Measurements from ENCODE around the gene JAM3.

DNA sequence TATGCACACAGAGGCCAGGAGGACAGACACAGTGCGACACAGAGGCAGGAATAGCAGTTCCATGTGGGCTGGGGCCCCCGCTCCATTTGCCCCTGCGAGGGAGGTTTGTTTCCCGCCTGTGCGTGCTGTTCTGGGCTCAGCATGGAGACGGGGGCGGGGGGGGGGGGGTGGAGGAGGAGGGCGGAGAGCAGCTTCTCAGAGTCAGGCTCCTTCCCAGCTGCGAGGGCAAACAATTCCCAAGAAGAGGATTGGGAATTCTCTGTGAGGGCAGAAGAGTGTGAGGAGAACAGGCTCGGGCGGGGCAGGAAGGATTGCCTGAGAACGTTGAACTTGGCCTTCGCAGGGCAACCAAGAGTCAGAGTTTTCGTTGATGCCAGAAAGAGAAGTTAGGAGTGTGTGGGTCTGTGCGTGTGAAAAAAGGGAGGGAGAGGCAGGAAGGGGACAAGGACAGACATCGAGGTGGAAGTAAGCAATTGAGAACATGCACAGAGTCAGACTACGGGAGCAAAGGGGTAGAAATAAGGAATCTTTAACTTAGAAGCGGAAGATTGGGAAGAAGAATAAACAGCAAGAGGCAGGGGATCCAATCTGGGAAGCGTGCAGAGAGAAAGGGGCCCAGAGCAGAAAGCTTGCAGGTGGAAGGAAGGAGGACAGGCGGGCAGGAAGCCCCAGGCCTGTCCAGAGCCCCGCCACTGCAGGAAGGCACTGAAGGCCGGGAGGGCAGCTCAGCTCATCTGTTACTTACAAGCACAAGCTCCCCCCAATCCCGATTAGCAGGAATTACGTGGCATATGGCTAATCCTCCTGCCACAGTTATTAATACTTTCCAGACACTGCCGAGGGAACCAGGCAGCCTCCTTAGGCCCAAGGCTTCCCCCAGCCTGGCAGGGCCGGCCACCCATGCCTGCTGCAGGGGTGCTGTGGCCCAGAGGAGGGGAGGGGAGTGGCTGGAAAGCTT, 15.6 kb upstream of the JAM3 start:
- TF ChIP-seq POLR2AphosphoS5 (IDR thresholded peaks at IDR 0.05; ENCODE audit: low read depth) (no peak), GABPA (IDR thresholded peaks at IDR 0.05; ENCODE audit: low read depth) (no peak), SPI1 (IDR thresholded peaks at IDR 0.05; ENCODE audit: borderline replicate concordance, low read depth) (no peak)
- TF ChIP-seq, protein P1, sequence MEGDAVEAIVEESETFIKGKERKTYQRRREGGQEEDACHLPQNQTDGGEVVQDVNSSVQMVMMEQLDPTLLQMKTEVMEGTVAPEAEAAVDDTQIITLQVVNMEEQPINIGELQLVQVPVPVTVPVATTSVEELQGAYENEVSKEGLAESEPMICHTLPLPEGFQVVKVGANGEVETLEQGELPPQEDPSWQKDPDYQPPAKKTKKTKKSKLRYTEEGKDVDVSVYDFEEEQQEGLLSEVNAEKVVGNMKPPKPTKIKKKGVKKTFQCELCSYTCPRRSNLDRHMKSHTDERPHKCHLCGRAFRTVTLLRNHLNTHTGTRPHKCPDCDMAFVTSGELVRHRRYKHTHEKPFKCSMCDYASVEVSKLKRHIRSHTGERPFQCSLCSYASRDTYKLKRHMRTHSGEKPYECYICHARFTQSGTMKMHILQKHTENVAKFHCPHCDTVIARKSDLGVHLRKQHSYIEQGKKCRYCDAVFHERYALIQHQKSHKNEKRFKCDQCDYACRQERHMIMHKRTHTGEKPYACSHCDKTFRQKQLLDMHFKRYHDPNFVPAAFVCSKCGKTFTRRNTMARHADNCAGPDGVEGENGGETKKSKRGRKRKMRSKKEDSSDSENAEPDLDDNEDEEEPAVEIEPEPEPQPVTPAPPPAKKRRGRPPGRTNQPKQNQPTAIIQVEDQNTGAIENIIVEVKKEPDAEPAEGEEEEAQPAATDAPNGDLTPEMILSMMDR (IDR thresholded peaks at IDR 0.05; ENCODE audit: insufficient read depth, low read length), result no peak
- TF ChIP-seq, protein P2, sequence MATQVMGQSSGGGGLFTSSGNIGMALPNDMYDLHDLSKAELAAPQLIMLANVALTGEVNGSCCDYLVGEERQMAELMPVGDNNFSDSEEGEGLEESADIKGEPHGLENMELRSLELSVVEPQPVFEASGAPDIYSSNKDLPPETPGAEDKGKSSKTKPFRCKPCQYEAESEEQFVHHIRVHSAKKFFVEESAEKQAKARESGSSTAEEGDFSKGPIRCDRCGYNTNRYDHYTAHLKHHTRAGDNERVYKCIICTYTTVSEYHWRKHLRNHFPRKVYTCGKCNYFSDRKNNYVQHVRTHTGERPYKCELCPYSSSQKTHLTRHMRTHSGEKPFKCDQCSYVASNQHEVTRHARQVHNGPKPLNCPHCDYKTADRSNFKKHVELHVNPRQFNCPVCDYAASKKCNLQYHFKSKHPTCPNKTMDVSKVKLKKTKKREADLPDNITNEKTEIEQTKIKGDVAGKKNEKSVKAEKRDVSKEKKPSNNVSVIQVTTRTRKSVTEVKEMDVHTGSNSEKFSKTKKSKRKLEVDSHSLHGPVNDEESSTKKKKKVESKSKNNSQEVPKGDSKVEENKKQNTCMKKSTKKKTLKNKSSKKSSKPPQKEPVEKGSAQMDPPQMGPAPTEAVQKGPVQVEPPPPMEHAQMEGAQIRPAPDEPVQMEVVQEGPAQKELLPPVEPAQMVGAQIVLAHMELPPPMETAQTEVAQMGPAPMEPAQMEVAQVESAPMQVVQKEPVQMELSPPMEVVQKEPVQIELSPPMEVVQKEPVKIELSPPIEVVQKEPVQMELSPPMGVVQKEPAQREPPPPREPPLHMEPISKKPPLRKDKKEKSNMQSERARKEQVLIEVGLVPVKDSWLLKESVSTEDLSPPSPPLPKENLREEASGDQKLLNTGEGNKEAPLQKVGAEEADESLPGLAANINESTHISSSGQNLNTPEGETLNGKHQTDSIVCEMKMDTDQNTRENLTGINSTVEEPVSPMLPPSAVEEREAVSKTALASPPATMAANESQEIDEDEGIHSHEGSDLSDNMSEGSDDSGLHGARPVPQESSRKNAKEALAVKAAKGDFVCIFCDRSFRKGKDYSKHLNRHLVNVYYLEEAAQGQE (IDR thresholded peaks at IDR 0.05; ENCODE audit: insufficient replicate concordance, low read depth), result no peak
